Neural crest cell (in vitro differentiated cells): ENCODE data around the gene SLC26A3. TPM values are rescaled to one million over a fixed set of nuclear protein-coding genes. Genes with fewer than 3 reads are reported as not detected.

Experiments
- DNase-seq: peaks from one replicate; pipeline ENCODE4 v3.0.0; 2021; ENCODE audit warnings: low read depth, mixed read lengths, low spot score
- H3K27ac Mint-ChIP-seq: one replicate; pipeline ENCODE4 v1.8.0; 2021; ENCODE audit warnings: mild to moderate bottlenecking, mixed read lengths; ENCODE audit not compliant: unreplicated experiment
- H3K27me3 Mint-ChIP-seq: 2 replicates; pipeline ENCODE4 v1.8.0; 2021; ENCODE audit warnings: low read depth, mild to moderate bottlenecking, mixed read lengths
- H3K36me3 Mint-ChIP-seq: 2 replicates; pipeline ENCODE4 v1.8.0; 2021; ENCODE audit warnings: low read depth, mild to moderate bottlenecking, mixed read lengths
- H3K4me1 Mint-ChIP-seq: 2 replicates; pipeline ENCODE4 v1.8.0; 2021; ENCODE audit warnings: mixed read lengths
- H3K4me3 Mint-ChIP-seq: one replicate; pipeline ENCODE4 v1.8.0; 2021; ENCODE audit warnings: mild to moderate bottlenecking, mixed read lengths
- H3K9me3 Mint-ChIP-seq: 2 replicates; pipeline ENCODE4 v1.8.0; 2021; ENCODE audit warnings: mixed read lengths
- total RNA-seq: library from RNA; stranded (reverse); gene quantifications from 2 replicates; pipeline ENCODE4 v1.2.1, GENCODE V29; 2021
- TF ChIP-seq, protein P1 (sequence below): fragments of 200-600 bp; sonication (generic); conservative IDR thresholded peaks from 2 replicates; pipeline ENCODE4 v1.5.0; 2021; ENCODE audit warnings: antibody characterized with exemption, mild to moderate bottlenecking

SLC26A3 gene
- total RNA-seq, 1 donor from 2014 or later = not detected

- H3K4me1 Mint-ChIP-seq = no peaks in the 10 kb centered on the region
- H3K27me3 Mint-ChIP-seq = peaks cover 6% of the 10 kb centered on the region
- H3K27ac Mint-ChIP-seq = no peak overlapping the region
- H3K4me3 Mint-ChIP-seq = no peak overlapping the region
- H3K36me3 Mint-ChIP-seq = peaks cover 4% of the 10 kb centered on the region
- peaks cover 17% of the 10 kb centered on the region for H3K9me3 Mint-ChIP-seq
- TF ChIP-seq, protein P1, sequence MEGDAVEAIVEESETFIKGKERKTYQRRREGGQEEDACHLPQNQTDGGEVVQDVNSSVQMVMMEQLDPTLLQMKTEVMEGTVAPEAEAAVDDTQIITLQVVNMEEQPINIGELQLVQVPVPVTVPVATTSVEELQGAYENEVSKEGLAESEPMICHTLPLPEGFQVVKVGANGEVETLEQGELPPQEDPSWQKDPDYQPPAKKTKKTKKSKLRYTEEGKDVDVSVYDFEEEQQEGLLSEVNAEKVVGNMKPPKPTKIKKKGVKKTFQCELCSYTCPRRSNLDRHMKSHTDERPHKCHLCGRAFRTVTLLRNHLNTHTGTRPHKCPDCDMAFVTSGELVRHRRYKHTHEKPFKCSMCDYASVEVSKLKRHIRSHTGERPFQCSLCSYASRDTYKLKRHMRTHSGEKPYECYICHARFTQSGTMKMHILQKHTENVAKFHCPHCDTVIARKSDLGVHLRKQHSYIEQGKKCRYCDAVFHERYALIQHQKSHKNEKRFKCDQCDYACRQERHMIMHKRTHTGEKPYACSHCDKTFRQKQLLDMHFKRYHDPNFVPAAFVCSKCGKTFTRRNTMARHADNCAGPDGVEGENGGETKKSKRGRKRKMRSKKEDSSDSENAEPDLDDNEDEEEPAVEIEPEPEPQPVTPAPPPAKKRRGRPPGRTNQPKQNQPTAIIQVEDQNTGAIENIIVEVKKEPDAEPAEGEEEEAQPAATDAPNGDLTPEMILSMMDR = no peak
- no peak for DNase-seq
Observed at GRCh38 chr7:107828540-107828939, 25.5 kb upstream of the SLC26A3 start.

DNA sequence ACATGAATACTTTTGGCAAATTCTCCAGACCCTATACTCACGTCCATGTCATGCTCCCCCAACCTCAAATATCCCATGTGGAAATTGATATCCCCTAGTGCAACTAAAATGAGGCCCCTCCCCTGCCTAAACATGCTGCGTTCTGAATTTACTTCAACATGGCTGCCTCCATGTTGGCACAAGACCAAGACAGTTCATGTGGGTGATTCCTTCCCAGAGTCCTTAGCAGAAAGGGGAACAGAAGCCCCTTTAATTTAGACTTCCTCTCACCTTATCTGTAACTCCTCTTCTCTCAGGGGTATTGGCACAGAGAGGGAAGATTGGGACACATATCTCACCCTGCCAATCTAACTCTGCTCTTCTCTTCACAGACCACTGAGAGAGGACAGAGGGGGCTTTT is 24.5 kb upstream of the SLC26A3 start:
- H3K27ac Mint-ChIP-seq = no peak overlapping the region
- H3K4me3 Mint-ChIP-seq = no peak overlapping the region
- H3K27me3 Mint-ChIP-seq = peaks cover 2% of the 10 kb centered on the region
- TF ChIP-seq, protein P1 = no peak
- peaks cover 16% of the 10 kb centered on the region for H3K9me3 Mint-ChIP-seq
- H3K36me3 Mint-ChIP-seq = peaks cover 4% of the 10 kb centered on the region
- DNase-seq = no peak
- H3K4me1 Mint-ChIP-seq = no peaks in the 10 kb centered on the region

- H3K27me3 Mint-ChIP-seq = no peaks in the 10 kb centered on the region
- no peak overlapping the region for H3K27ac Mint-ChIP-seq
- H3K4me3 Mint-ChIP-seq = no peak overlapping the region
- TF ChIP-seq, protein P1 = no peak
- peaks cover 15% of the 10 kb centered on the region for H3K9me3 Mint-ChIP-seq
- DNase-seq = no peak
- H3K36me3 Mint-ChIP-seq = peaks cover 4% of the 10 kb centered on the region
- H3K4me1 Mint-ChIP-seq = no peaks in the 10 kb centered on the region
Observed at GRCh38 chr7:107826451-107826850, 23.4 kb upstream of the SLC26A3 start.

- DNase-seq = no peak
- no peaks in the 10 kb centered on the region for H3K4me1 Mint-ChIP-seq
- TF ChIP-seq, protein P1 = no peak
- peaks cover 4% of the 10 kb centered on the region for H3K36me3 Mint-ChIP-seq
- no peak overlapping the region for H3K4me3 Mint-ChIP-seq
- peaks cover 8% of the 10 kb centered on the region for H3K9me3 Mint-ChIP-seq
- H3K27me3 Mint-ChIP-seq = peaks cover 6% of the 10 kb centered on the region
- no peak overlapping the region for H3K27ac Mint-ChIP-seq
Observed at GRCh38 chr7:107824858-107825257, 21.8 kb upstream of the SLC26A3 start.

DNA sequence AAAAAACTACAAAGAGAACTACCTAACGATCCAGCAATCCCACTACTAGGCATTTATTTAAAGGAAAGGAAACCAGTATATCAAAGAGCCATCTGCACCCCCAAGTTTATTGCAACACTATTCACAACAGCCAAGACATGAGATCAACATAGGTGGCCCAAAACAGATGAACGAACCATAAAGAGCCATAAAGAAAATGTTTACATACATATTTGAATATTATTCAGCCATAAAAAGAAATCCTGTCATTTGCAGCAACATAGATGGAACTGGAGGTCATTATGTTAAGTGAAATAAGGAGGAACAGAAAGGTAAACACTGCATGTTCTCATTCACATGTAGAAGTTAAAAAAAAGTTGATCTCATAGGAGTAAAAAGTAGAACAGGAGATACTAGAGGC is 15.6 kb upstream of the SLC26A3 start:
- Mint-ChIP-seq H3K27ac (no peak overlapping the region), H3K36me3 (no peaks in the 10 kb centered on the region), H3K4me1 (no peaks in the 10 kb centered on the region), H3K4me3 (no peak overlapping the region), H3K9me3 (no peaks in the 10 kb centered on the region), H3K27me3 (peaks cover 9% of the 10 kb centered on the region)
- TF ChIP-seq, protein P1 = no peak
- DNase-seq = no peak

DNA sequence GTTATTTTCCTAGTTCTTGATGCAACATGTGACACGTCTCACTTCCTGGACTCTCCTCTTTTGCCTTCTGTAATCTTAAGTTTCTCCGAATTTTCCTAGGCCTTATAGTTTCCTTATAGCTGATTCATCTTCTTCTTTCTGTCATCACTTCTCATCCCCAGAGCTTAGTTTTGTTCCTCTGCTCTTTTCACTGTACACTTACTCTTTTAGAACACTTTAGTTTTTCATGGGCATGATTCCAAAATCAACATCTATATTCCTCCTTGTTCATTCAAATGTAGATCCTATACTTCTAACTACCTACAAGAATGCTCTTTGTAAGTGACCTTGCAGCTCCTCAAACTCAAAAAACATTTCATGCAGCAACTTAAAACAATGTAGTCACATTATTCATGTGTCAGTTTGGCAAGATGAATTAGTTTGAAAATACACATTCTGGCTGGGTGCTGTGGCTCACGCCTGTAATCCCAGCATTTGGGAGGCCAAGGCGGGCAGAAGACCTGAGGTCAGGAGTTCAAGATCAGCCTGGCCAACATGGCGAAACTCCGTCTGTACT is 13.1 kb upstream of the SLC26A3 start:
- Mint-ChIP-seq H3K27ac (no peak overlapping the region), H3K4me3 (no peak overlapping the region), H3K9me3 (no peaks in the 10 kb centered on the region), H3K27me3 (peaks cover 9% of the 10 kb centered on the region), H3K36me3 (no peaks in the 10 kb centered on the region), H3K4me1 (no peaks in the 10 kb centered on the region)
- TF ChIP-seq, protein P1 = no peak
- DNase-seq = no peak
